Astrocyte (in vitro differentiated cells and primary cell): ENCODE results near the gene ATP5MC2. TPM values are rescaled to one million over a fixed set of nuclear protein-coding genes. Genes with fewer than 3 reads are reported as not detected.

Experiments used
- DNase-seq: peaks from one replicate; pipeline ENCODE4 v3.0.0-alpha.2; 2010; ENCODE audit warnings: low read depth
- FAIRE-seq: peaks from 2 replicates; lab custom pipeline; 2011; peaks lifted over from hg19 to GRCh38; lab: Jason Lieb, UNC
- H2AFZ ChIP-seq: 2 replicates; pipeline ENCODE4 v1.6.0; 2012; ENCODE audit warnings: low read depth, low read length, inconsistent platforms
- H3K27ac ChIP-seq: 2 replicates; pipeline ENCODE4 v1.5.1; 2011; ENCODE audit warnings: low read depth, low read length, inconsistent platforms
- H3K27me3 ChIP-seq: 2 replicates; pipeline ENCODE4 v1.6.0; 2011; ENCODE audit warnings: low read length, inconsistent platforms; ENCODE audit not compliant: insufficient read depth
- H3K36me3 ChIP-seq: 2 replicates; pipeline ENCODE4 v1.5.1; 2011; ENCODE audit warnings: low read length, inconsistent platforms; ENCODE audit not compliant: insufficient read depth
- H3K4me1 ChIP-seq: 2 replicates; pipeline ENCODE4 v1.5.1; 2011; ENCODE audit warnings: low read length, inconsistent platforms; ENCODE audit not compliant: insufficient read depth
- H3K4me2 ChIP-seq: 2 replicates; pipeline ENCODE4 v1.6.0; 2012; ENCODE audit warnings: low read length, inconsistent platforms
- H3K4me3 ChIP-seq: 2 replicates; pipeline ENCODE4 v1.5.1; 2011; ENCODE audit warnings: low read depth, mild to moderate bottlenecking, low read length, inconsistent platforms; ENCODE audit not compliant: insufficient read depth
- H3K79me2 ChIP-seq: 2 replicates; pipeline ENCODE4 v1.6.0; 2012; ENCODE audit warnings: mild to moderate bottlenecking, low read length, inconsistent platforms; ENCODE audit not compliant: insufficient read depth
- H3K9ac ChIP-seq: 2 replicates; pipeline ENCODE4 v1.6.0; 2012; ENCODE audit warnings: mild to moderate bottlenecking, low read length, inconsistent platforms
- H3K9me3 ChIP-seq: 2 replicates; pipeline ENCODE4 v1.5.1; 2012; ENCODE audit warnings: low read depth, mild to moderate bottlenecking, low read length, inconsistent platforms; ENCODE audit not compliant: insufficient read depth
- H4K20me1 ChIP-seq: 2 replicates; pipeline ENCODE4 v1.6.0; 2012; ENCODE audit warnings: low read length, inconsistent platforms; ENCODE audit not compliant: insufficient read depth
- H3K27ac Mint-ChIP-seq: one replicate; pipeline ENCODE4 v1.8.0; 2021; ENCODE audit warnings: mild to moderate bottlenecking, mixed read lengths; ENCODE audit not compliant: unreplicated experiment
- H3K27me3 Mint-ChIP-seq: one replicate; pipeline ENCODE4 v1.8.0; 2021; ENCODE audit warnings: low read depth, mixed read lengths; ENCODE audit not compliant: unreplicated experiment
- H3K36me3 Mint-ChIP-seq: one replicate; pipeline ENCODE4 v1.8.0; 2021; ENCODE audit warnings: low read depth, mixed read lengths; ENCODE audit not compliant: unreplicated experiment
- H3K4me1 Mint-ChIP-seq: one replicate; pipeline ENCODE4 v1.8.0; 2021; ENCODE audit warnings: low read depth, mixed read lengths; ENCODE audit not compliant: unreplicated experiment
- H3K4me3 Mint-ChIP-seq: one replicate; pipeline ENCODE4 v1.8.0; 2021; ENCODE audit warnings: mild to moderate bottlenecking, moderate library complexity, mixed read lengths; ENCODE audit not compliant: unreplicated experiment
- H3K9me3 Mint-ChIP-seq: one replicate; pipeline ENCODE4 v1.8.0; 2021; ENCODE audit warnings: mild to moderate bottlenecking, mixed read lengths; ENCODE audit not compliant: unreplicated experiment
- EZH2 ChIP-seq: IDR thresholded peaks from 2 replicates; pipeline ENCODE4 v1.6.1; 2012; ENCODE audit warnings: mild to moderate bottlenecking, low read length, inconsistent platforms; ENCODE audit not compliant: insufficient read depth
- total RNA-seq: library from RNA; stranded (reverse); gene quantifications from 2 replicates; pipeline ENCODE4 v1.2.1, GENCODE V29; 2021
- TF ChIP-seq, protein P1 (sequence below): IDR thresholded peaks from 2 replicates; pipeline ENCODE4 v1.5.1; 2011; ENCODE audit warnings: low read depth, mild to moderate bottlenecking, inconsistent platforms, low read length, moderate library complexity; ENCODE audit not compliant: insufficient read depth

The ATP5MC2 gene
- total RNA-seq, 1 donor from 2014 or later: 237 TPM

DNA sequence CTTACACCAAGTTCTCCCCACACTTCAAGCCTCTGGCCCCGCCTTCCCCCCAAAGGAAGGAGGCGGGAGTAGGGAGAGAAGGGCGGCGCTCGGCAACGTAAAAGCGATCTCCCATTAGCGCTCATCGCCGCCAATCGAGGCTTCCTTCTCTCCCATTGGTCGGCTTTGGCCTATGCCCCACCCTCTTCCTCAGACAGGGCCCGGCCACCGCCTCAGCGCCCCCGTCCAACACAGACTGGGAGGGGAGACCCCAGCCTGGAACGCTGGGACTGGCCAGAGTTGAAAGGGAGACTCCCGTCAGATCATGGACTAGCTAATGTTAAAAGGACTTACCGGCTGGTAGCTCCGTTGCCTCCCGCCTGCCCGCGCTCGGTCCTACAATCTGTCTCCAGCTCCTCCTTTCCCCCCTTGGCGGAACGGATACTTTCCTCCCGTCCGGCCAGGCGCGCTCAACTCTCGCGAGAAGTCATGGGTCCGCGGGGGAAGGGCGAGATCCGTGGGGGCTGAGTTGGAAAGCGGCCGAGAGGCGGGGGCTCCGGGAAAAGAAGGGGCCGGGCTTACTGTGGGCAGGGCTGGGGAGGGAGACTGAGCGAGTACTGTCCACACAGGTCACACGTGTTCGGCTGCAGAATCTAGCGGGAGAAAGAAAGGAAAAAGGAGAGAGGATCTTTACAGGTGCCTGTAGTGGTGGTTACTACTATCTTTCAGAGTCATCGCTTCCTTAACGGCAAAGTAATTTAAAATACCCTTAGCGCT is 49.8 kb downstream of the ATP5MC2 start, which contains the start of gene ATF7:
Gene ATF7, minus strand, starts transcription at position 437 of the 756 bp plus-strand sequence. CDS start 25,382 bp downstream, outside the sequence.
- peaks cover 15% of the 10 kb centered on the region for H3K4me1 ChIP-seq
- Mint-ChIP-seq H3K27me3 (no peaks in the 10 kb centered on the region), H3K4me1 (peaks cover 13% of the 10 kb centered on the region), H3K27ac (peak within 1 kb of the TSS; percentile 99), H3K4me3 (peak within 1 kb of the TSS; percentile 98), H3K9me3 (peaks cover 7% of the 10 kb centered on the region), H3K36me3 (peaks cover 2% of the 10 kb centered on the region)
- H3K9ac ChIP-seq: peak within 1 kb of the TSS; percentile 97
- H2AFZ ChIP-seq: peak within 1 kb of the TSS; percentile 96
- TF ChIP-seq, protein P1, sequence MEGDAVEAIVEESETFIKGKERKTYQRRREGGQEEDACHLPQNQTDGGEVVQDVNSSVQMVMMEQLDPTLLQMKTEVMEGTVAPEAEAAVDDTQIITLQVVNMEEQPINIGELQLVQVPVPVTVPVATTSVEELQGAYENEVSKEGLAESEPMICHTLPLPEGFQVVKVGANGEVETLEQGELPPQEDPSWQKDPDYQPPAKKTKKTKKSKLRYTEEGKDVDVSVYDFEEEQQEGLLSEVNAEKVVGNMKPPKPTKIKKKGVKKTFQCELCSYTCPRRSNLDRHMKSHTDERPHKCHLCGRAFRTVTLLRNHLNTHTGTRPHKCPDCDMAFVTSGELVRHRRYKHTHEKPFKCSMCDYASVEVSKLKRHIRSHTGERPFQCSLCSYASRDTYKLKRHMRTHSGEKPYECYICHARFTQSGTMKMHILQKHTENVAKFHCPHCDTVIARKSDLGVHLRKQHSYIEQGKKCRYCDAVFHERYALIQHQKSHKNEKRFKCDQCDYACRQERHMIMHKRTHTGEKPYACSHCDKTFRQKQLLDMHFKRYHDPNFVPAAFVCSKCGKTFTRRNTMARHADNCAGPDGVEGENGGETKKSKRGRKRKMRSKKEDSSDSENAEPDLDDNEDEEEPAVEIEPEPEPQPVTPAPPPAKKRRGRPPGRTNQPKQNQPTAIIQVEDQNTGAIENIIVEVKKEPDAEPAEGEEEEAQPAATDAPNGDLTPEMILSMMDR: no peak
- TF ChIP-seq EZH2: no peak
- peaks cover 17% of the 10 kb centered on the region for H4K20me1 ChIP-seq
- H3K27me3 ChIP-seq: no peaks in the 10 kb centered on the region
- peak within 1 kb of the TSS; percentile 81 for H3K4me3 ChIP-seq
- FAIRE-seq (no peak), DNase-seq (peak; percentile 93)
- peaks cover 47% of the 10 kb centered on the region for H3K79me2 ChIP-seq
- H3K36me3 ChIP-seq: no peaks in the 10 kb centered on the region
- H3K9me3 ChIP-seq: no peaks in the 10 kb centered on the region
- peak within 1 kb of the TSS; percentile 98 for H3K27ac ChIP-seq
- peak within 1 kb of the TSS; percentile 86 for H3K4me2 ChIP-seq

GRCh38 chr12:53625373-53625945 is 50.4 kb downstream of the ATP5MC2 start:
- Mint-ChIP-seq H3K9me3 (peaks cover 3% of the 10 kb centered on the region), H3K27me3 (no peaks in the 10 kb centered on the region), H3K4me1 (peaks cover 13% of the 10 kb centered on the region), H3K27ac (peak overlapping the region; percentile 99), H3K4me3 (peak overlapping the region; percentile 98), H3K36me3 (peaks cover 2% of the 10 kb centered on the region)
- peaks cover 17% of the 10 kb centered on the region for H4K20me1 ChIP-seq
- no peaks in the 10 kb centered on the region for H3K9me3 ChIP-seq
- H3K4me3 ChIP-seq: peak overlapping the region; percentile 81
- no peaks in the 10 kb centered on the region for H3K27me3 ChIP-seq
- peak overlapping the region; percentile 14 for H2AFZ ChIP-seq
- peak overlapping the region; percentile 98 for H3K27ac ChIP-seq
- FAIRE-seq: no peak
- peak overlapping the region; percentile 97 for H3K9ac ChIP-seq
- TF ChIP-seq, protein P1: no peak
- TF ChIP-seq EZH2: no peak
- peaks cover 15% of the 10 kb centered on the region for H3K4me1 ChIP-seq
- peak overlapping the region; percentile 86 for H3K4me2 ChIP-seq
- peaks cover 53% of the 10 kb centered on the region for H3K79me2 ChIP-seq
- H3K36me3 ChIP-seq: no peaks in the 10 kb centered on the region
- DNase-seq: no peak
